Hepatocyte (in vitro differentiated cells): ENCODE results near the gene A2ML1.

Experiments used
- CTCF ChIP-seq: fragments of 200-600 bp; sonication (generic); IDR thresholded peaks from 2 replicates; pipeline ENCODE4 v1.5.1; 2016; ENCODE audit warnings: antibody characterized with exemption, mild to moderate bottlenecking; ENCODE audit not compliant: poor library complexity
- EZH2 ChIP-seq: fragments of 200-600 bp; sonication (generic); IDR thresholded peaks from 2 replicates; pipeline ENCODE4 v1.6.1; 2016; ENCODE audit warnings: antibody characterized with exemption, mild to moderate bottlenecking, borderline replicate concordance
- EZH2phosphoT487 ChIP-seq: fragments of 200-600 bp; sonication (generic); IDR thresholded peaks from one replicate; pipeline ENCODE4 v1.6.1; 2018; ENCODE audit warnings: antibody characterized with exemption, mild to moderate bottlenecking, low read depth, moderate library complexity; ENCODE audit not compliant: unreplicated experiment, severe bottlenecking

GRCh38 chr12:8821591-8821990 lies 830 bp upstream of the A2ML1 start:
- TF ChIP-seq EZH2 (no peak), CTCF (no peak), EZH2phosphoT487 (no peak)
